H9 (cell line): ENCODE results near the gene CCDC185. TPM values are rescaled to one million over a fixed set of nuclear protein-coding genes. Genes with fewer than 3 reads are reported as not detected.
A peak's percentile ranks its signal among the peaks of the same experiment; 100 is the strongest.

Experiments
- DNase-seq: peaks from one replicate; pipeline ENCODE4 v3.0.0-alpha.2; 2017
- H2AFZ ChIP-seq: one replicate; pipeline ENCODE4 v1.6.1; 2013; ENCODE audit warnings: mild to moderate bottlenecking, low read length, control low read depth, moderate library complexity
- H2AK5ac ChIP-seq: 2 replicates; pipeline ENCODE4 v1.6.1; 2013; ENCODE audit warnings: low read length, control low read depth, mixed read lengths; ENCODE audit not compliant: insufficient read length
- H2BK120ac ChIP-seq: one replicate; pipeline ENCODE4 v1.6.1; 2013; ENCODE audit warnings: low read depth, mild to moderate bottlenecking, low read length, control low read depth, inconsistent platforms; ENCODE audit not compliant: poor library complexity, severe bottlenecking
- H2BK12ac ChIP-seq: 2 replicates; pipeline ENCODE4 v1.6.1; 2013; ENCODE audit warnings: low read length, control low read depth, mixed read lengths, low read depth; ENCODE audit not compliant: insufficient read length
- H2BK15ac ChIP-seq: 2 replicates; pipeline ENCODE4 v1.6.1; 2013; ENCODE audit warnings: low read depth, low read length, control low read depth
- H2BK20ac ChIP-seq: one replicate; pipeline ENCODE4 v1.6.1; 2013; ENCODE audit warnings: low read depth, mild to moderate bottlenecking, low read length, control low read depth, inconsistent platforms; ENCODE audit not compliant: poor library complexity, severe bottlenecking
- H2BK5ac ChIP-seq: 2 replicates; pipeline ENCODE4 v1.6.1; 2013; ENCODE audit warnings: low read length, control low read depth, mixed read lengths; ENCODE audit not compliant: insufficient read length
- H3K14ac ChIP-seq: 2 replicates; pipeline ENCODE4 v1.6.1; 2013; ENCODE audit warnings: low read length, control low read depth; ENCODE audit not compliant: insufficient read depth
- H3K18ac ChIP-seq: 2 replicates; pipeline ENCODE4 v1.6.1; 2013; ENCODE audit warnings: low read depth, mild to moderate bottlenecking, mixed read lengths, low read length, control low read depth; ENCODE audit not compliant: insufficient read length
- H3K23ac ChIP-seq: 2 replicates; pipeline ENCODE4 v1.6.1; 2013; ENCODE audit warnings: low read length, control low read depth, mixed read lengths, low read depth; ENCODE audit not compliant: insufficient read length
- H3K23me2 ChIP-seq: 2 replicates; pipeline ENCODE4 v1.6.1; 2013; ENCODE audit warnings: low read depth, mild to moderate bottlenecking, mixed read lengths, low read length, control low read depth; ENCODE audit not compliant: insufficient read length, poor library complexity, severe bottlenecking
- H3K27ac ChIP-seq: 2 replicates; pipeline ENCODE4 v1.5.1; 2013; ENCODE audit warnings: low read length, control low read depth, mixed read lengths, low read depth; ENCODE audit not compliant: insufficient read length
- H3K27me3 ChIP-seq: 2 replicates; pipeline ENCODE4 v1.6.1; 2013; ENCODE audit warnings: low read length, control low read depth, inconsistent platforms; ENCODE audit not compliant: insufficient read depth
- H3K4ac ChIP-seq: 2 replicates; pipeline ENCODE4 v1.6.1; 2013; ENCODE audit warnings: low read depth, mild to moderate bottlenecking, control low read depth, inconsistent platforms, low read length, moderate library complexity
- H3K4me1 ChIP-seq: 2 replicates; pipeline ENCODE4 v1.6.1; 2013; ENCODE audit warnings: low read length, control low read depth, inconsistent platforms; ENCODE audit not compliant: insufficient read depth
- H3K4me2 ChIP-seq: 2 replicates; pipeline ENCODE4 v1.6.1; 2013; ENCODE audit warnings: low read length, control low read depth, mixed read lengths; ENCODE audit not compliant: insufficient read length, insufficient read depth
- H3K56ac ChIP-seq: 2 replicates; pipeline ENCODE4 v1.6.1; 2013; ENCODE audit warnings: low read depth, mild to moderate bottlenecking, mixed read lengths, low read length, control low read depth; ENCODE audit not compliant: insufficient read length
- H3K79me1 ChIP-seq: 2 replicates; pipeline ENCODE4 v1.6.1; 2013; ENCODE audit warnings: low read depth, mild to moderate bottlenecking, moderate library complexity, low read length, control low read depth, inconsistent platforms; ENCODE audit not compliant: insufficient read depth, poor library complexity, severe bottlenecking
- H3K79me2 ChIP-seq: 2 replicates; pipeline ENCODE4 v1.6.1; 2013; ENCODE audit warnings: low read length, control low read depth, inconsistent platforms; ENCODE audit not compliant: insufficient read depth
- H3K9ac ChIP-seq: 2 replicates; pipeline ENCODE4 v1.6.1; 2013; ENCODE audit warnings: low read length, control low read depth, mixed read lengths; ENCODE audit not compliant: insufficient read length; ENCODE audit errors: extremely low read depth
- H3K9me3 ChIP-seq: one replicate; pipeline ENCODE4 v1.6.1; 2013; ENCODE audit warnings: low read depth, low read length, inconsistent platforms; ENCODE audit not compliant: control insufficient read depth
- H3T11ph ChIP-seq: one replicate; pipeline ENCODE4 v1.6.1; 2013; ENCODE audit warnings: mild to moderate bottlenecking, low read length, control low read depth, inconsistent platforms
- H4K20me1 ChIP-seq: one replicate; pipeline ENCODE4 v1.6.1; 2013; ENCODE audit not compliant: control insufficient read depth, insufficient read length, insufficient read depth
- H4K5ac ChIP-seq: 2 replicates; pipeline ENCODE4 v1.6.1; 2013; ENCODE audit warnings: low read depth, mild to moderate bottlenecking, mixed read lengths, low read length, control low read depth; ENCODE audit not compliant: insufficient read length
- H4K8ac ChIP-seq: replicated peaks from 2 replicates; pipeline ENCODE4 v1.6.1; 2013; ENCODE audit warnings: low read length, control low read depth, mixed read lengths, low read depth; ENCODE audit not compliant: insufficient read length
- H4K91ac ChIP-seq: 2 replicates; pipeline ENCODE4 v1.6.1; 2013; ENCODE audit warnings: low read depth, mild to moderate bottlenecking, moderate library complexity, mixed read lengths, low read length, control low read depth; ENCODE audit not compliant: insufficient read length
- H3K27ac Mint-ChIP-seq, 3 experiments: 2 replicates in 2 of 3; 3 replicates in 1 of 3; pipeline ENCODE4 v1.8.0; 2020 to 2021; ENCODE audit warnings: mixed read lengths in 3 of 3, mild to moderate bottlenecking in 1 of 3, moderate library complexity in 1 of 3
- H3K27me3 Mint-ChIP-seq: 2 replicates; pipeline ENCODE4 v1.8.0; 2021; ENCODE audit warnings: low read depth, mild to moderate bottlenecking, moderate library complexity, mixed read lengths
- H3K36me3 Mint-ChIP-seq, 3 experiments: 2 replicates in 2 of 3; 3 replicates in 1 of 3; pipeline ENCODE4 v1.8.0; 2020 to 2021; ENCODE audit warnings: low read depth in 3 of 3, mixed read lengths in 3 of 3; ENCODE audit not compliant: insufficient read depth in 1 of 3
- H3K4me1 Mint-ChIP-seq, 2 experiments: 2 replicates each; pipeline ENCODE4 v1.8.0; 2020; ENCODE audit warnings: mixed read lengths in 2 of 2
- H3K4me3 Mint-ChIP-seq, 2 experiments: 2 replicates in 1 of 2; 3 replicates in 1 of 2; pipeline ENCODE4 v1.8.0; 2020 to 2021; ENCODE audit warnings: mild to moderate bottlenecking in 2 of 2, mixed read lengths in 2 of 2, moderate library complexity in 1 of 2
- H3K9me3 Mint-ChIP-seq, 2 experiments: 2 replicates in 1 of 2; 3 replicates in 1 of 2; pipeline ENCODE4 v1.8.0; 2020; ENCODE audit warnings: mild to moderate bottlenecking in 2 of 2, mixed read lengths in 2 of 2, moderate library complexity in 1 of 2
- WGBS: extraction: QIAGEN DNeasy Blood & Tissue Kit; methylation state at CpG from one replicate; pipeline ENCODE4 v1.1.7; 2013; ENCODE audit warnings: missing lambda C conversion rate, low lambda C conversion rate, mixed read lengths; ENCODE audit not compliant: insufficient read length; ENCODE audit errors: extremely low coverage; 5-methylcytosine and 5-hydroxymethylcytosine counted together
- total RNA-seq: library from RNA; stranded (reverse); gene quantifications from 2 replicates; pipeline ENCODE4 v1.2.1, GENCODE V29; 2021
- TF ChIP-seq, protein P1 (sequence below): fragments of 200-600 bp; sonication (generic); conservative IDR thresholded peaks from 3 replicates; pipeline ENCODE4 v1.8.0; 2021; ENCODE audit warnings: antibody characterized with exemption, mild to moderate bottlenecking

Gene CCDC185
- total RNA-seq, 1 experiment from 2014 or later = not detected

DNA sequence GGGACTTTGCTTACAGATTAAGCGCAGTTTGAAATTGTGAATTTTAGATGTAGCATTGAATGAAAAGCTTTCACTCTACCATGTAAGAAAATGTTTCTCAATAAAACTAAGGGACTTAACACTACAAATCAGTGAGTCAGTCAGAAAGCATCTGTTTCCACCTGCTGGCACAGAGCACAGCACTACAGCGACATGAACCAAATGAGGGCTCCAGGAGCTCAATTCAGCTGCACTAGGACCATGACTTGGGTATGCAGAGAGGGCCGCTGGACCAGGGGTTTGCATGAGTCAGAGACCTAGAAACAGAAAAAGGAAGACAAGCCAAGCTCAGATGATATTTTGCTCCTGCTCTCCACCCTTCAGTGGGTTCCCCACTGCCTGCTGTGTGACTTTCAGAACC, 34.4 kb upstream of the CCDC185 start:
- Histone ChIP-seq H2BK15ac (no peak overlapping the region), H4K5ac (no peak overlapping the region), H3K9ac (no peak overlapping the region), H2AFZ (no peak overlapping the region), H3K79me2 (no peaks in the 10 kb centered on the region), H3K27ac (no peak overlapping the region), H3K4me1 (peaks cover 2% of the 10 kb centered on the region; the same call in 1 of the 2 replicates), H2AK5ac (no peak overlapping the region), H3K23ac (no peak overlapping the region), H3T11ph (no peak overlapping the region), H3K9me3 (no peaks in the 10 kb centered on the region), H3K56ac (no peak overlapping the region), H3K27me3 (no peaks in the 10 kb centered on the region; the same call in 1 of the 2 replicates), H3K23me2 (peaks cover 10% of the 10 kb centered on the region), H4K20me1 (no peaks in the 10 kb centered on the region), H4K8ac (no peak overlapping the region), H4K91ac (no peak overlapping the region), H3K18ac (no peak overlapping the region), H3K14ac (no peak overlapping the region), H3K4me2 (no peak overlapping the region), H3K79me1 (no peaks in the 10 kb centered on the region), H2BK12ac (no peak overlapping the region), H2BK120ac (no peak overlapping the region), H2BK20ac (no peak overlapping the region), H3K4ac (no peak overlapping the region), H2BK5ac (no peak overlapping the region)
- no peaks in the 10 kb centered on the region; a peak in 1 of 5 replicates for H3K9me3 Mint-ChIP-seq
- DNase-seq = no peak
- H3K4me1 Mint-ChIP-seq = peaks cover 21 to 26% of the 10 kb centered on the region in 2 experiments
- WGBS = no CpG with 5 or more reads among the region's 3 CpGs
- H3K27ac Mint-ChIP-seq = no peak overlapping the region
- no peaks in the 10 kb centered on the region for H3K36me3 Mint-ChIP-seq
- no peak overlapping the region for H3K4me3 Mint-ChIP-seq
- TF ChIP-seq, protein P1, sequence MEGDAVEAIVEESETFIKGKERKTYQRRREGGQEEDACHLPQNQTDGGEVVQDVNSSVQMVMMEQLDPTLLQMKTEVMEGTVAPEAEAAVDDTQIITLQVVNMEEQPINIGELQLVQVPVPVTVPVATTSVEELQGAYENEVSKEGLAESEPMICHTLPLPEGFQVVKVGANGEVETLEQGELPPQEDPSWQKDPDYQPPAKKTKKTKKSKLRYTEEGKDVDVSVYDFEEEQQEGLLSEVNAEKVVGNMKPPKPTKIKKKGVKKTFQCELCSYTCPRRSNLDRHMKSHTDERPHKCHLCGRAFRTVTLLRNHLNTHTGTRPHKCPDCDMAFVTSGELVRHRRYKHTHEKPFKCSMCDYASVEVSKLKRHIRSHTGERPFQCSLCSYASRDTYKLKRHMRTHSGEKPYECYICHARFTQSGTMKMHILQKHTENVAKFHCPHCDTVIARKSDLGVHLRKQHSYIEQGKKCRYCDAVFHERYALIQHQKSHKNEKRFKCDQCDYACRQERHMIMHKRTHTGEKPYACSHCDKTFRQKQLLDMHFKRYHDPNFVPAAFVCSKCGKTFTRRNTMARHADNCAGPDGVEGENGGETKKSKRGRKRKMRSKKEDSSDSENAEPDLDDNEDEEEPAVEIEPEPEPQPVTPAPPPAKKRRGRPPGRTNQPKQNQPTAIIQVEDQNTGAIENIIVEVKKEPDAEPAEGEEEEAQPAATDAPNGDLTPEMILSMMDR = peak; percentile 39; the same call in 2 of the 3 replicates
- H3K27me3 Mint-ChIP-seq = peaks cover 52% of the 10 kb centered on the region
